PC-9 (cell line): ENCODE measurements around the gene ZNF207. TPM values are rescaled to one million over a fixed set of nuclear protein-coding genes. Genes with fewer than 3 reads are reported as not detected.
"Not testable (repeated sequence)": the region's sequence is repeated elsewhere in the genome, so short reads cannot be mapped to it uniquely, and the experiment has no call there.

ENCODE experiments used
- BruUV-seq: library from RNA; stranded (reverse); fragments of 400-500 nt; replicated peaks from 2 replicates; lab custom pipeline; 2021; lab: Mats Ljungman, UMichigan
- CTCF ChIA-PET: fragments of 300-600 bp; sonication (Branson Sonifier 250); formaldehyde crosslinking; loops from one replicate; lab custom pipeline; 2022; ENCODE audit warnings: antibody characterized with exemption; lab: Charles Lee
- POLR2A ChIA-PET: fragments of 300-600 bp; sonication (Branson Sonifier 250); formaldehyde crosslinking; loops from one replicate; lab custom pipeline; 2022; ENCODE audit warnings: antibody characterized with exemption; ENCODE audit not compliant: unreplicated experiment; lab: Charles Lee
- DNase-seq, 2 experiments: peaks; one replicate each; pipeline versions ENCODE4 v3.0.0 to v3.0.0-alpha.2; 2015 to 2022; ENCODE audit warnings: mixed read lengths in 1 of 2
- H2AFZ ChIP-seq: fragments of 200-600 bp; sonication (generic); 2 replicates; pipeline ENCODE4 v1.8.1; 2017; ENCODE audit warnings: antibody characterized with exemption
- H3F3A ChIP-seq: fragments of 200-600 bp; sonication (generic); 2 replicates; pipeline ENCODE4 v1.8.1; 2017; ENCODE audit warnings: antibody characterized with exemption, mild to moderate bottlenecking, low read depth; ENCODE audit not compliant: insufficient read depth
- H3K27ac ChIP-seq: fragments of 200-600 bp; sonication (generic); 2 replicates; pipeline ENCODE4 v1.6.1; 2016; ENCODE audit warnings: mixed run types
- H3K27me3 ChIP-seq: fragments of 200-600 bp; sonication (generic); 2 replicates; pipeline ENCODE4 v1.6.1; 2016; ENCODE audit warnings: low read depth, mixed run types; ENCODE audit not compliant: insufficient read depth
- H3K36me3 ChIP-seq: fragments of 200-600 bp; sonication (generic); 2 replicates; pipeline ENCODE4 v1.6.1; 2016; ENCODE audit warnings: low read depth, mixed run types
- H3K4me1 ChIP-seq: fragments of 200-600 bp; sonication (generic); replicated peaks from 2 replicates; pipeline ENCODE4 v1.6.1; 2016; ENCODE audit warnings: mixed run types; ENCODE audit not compliant: insufficient read depth
- H3K4me2 ChIP-seq: fragments of 200-600 bp; sonication (generic); 2 replicates; pipeline ENCODE4 v1.6.1; 2017; ENCODE audit warnings: mixed run types
- H3K4me3 ChIP-seq: fragments of 200-600 bp; sonication (generic); 2 replicates; pipeline ENCODE4 v1.6.1; 2016; ENCODE audit warnings: mixed run types
- H3K79me2 ChIP-seq: fragments of 200-600 bp; sonication (generic); 2 replicates; pipeline ENCODE4 v1.6.1; 2017; ENCODE audit warnings: low read depth, mixed run types
- H3K9me2 ChIP-seq: fragments of 200-600 bp; sonication (generic); 2 replicates; pipeline ENCODE4 v1.8.1; 2017; ENCODE audit warnings: mild to moderate bottlenecking; ENCODE audit not compliant: insufficient read depth
- H3K9me3 ChIP-seq: fragments of 200-600 bp; sonication (generic); 2 replicates; pipeline ENCODE4 v1.8.1; 2016; ENCODE audit warnings: low read depth; ENCODE audit not compliant: insufficient read depth
- H4K20me1 ChIP-seq: fragments of 200-600 bp; sonication (generic); 2 replicates; pipeline ENCODE4 v1.8.1; 2017; ENCODE audit not compliant: insufficient read depth
- CTCF ChIP-seq: fragments of 200-600 bp; sonication (generic); conservative IDR thresholded peaks from 2 replicates; pipeline ENCODE4 v1.6.1; 2017; ENCODE audit warnings: mixed run types, antibody characterized with exemption, mild to moderate bottlenecking, moderate library complexity
- EZH2 ChIP-seq: fragments of 200-600 bp; sonication (generic); IDR thresholded peaks from 2 replicates; pipeline ENCODE4 v1.8.0; 2017; ENCODE audit warnings: antibody characterized with exemption, low read depth
- intact Hi-C: fragments of 100-400 bp; cut with micrococcal nuclease; formaldehyde crosslinking; loops from one replicate; pipeline ENCODE4 v1.10.0; 2022; ENCODE audit not compliant: unreplicated experiment
- total RNA-seq: library from RNA; stranded (reverse); gene quantifications from 2 replicates; pipeline ENCODE4 v1.2.3, GENCODE V29; 2021

The ZNF207 gene
- total RNA-seq, 1 experiment from 2014 or later = 198 TPM

- peak overlapping the region; percentile 83 for H3K4me2 ChIP-seq
- TSS peak; percentile 88 for BruUV-seq
- no peaks in the 10 kb centered on the region for H3K9me3 ChIP-seq
- no peak for TF ChIP-seq EZH2
- TF ChIP-seq CTCF = no peak
- H3F3A ChIP-seq = peaks cover 18% of the 10 kb centered on the region; the same call in 1 of the 2 replicates
- peaks cover 18% of the 10 kb centered on the region; the same call in 1 of the 2 replicates for H3K4me1 ChIP-seq
- no peaks in the 10 kb centered on the region for H3K9me2 ChIP-seq
- ChIA-PET CTCF (no interaction called here), POLR2A (no interaction called here)
- H4K20me1 ChIP-seq = peaks cover 35% of the 10 kb centered on the region
- peak overlapping the region; percentile 87 for H3K27ac ChIP-seq
- peaks cover 21% of the 10 kb centered on the region; the same call in 1 of the 2 replicates for H3K36me3 ChIP-seq
- peak overlapping the region; percentile 68 for H3K4me3 ChIP-seq
- H3K79me2 ChIP-seq = peaks cover 60% of the 10 kb centered on the region
- no peaks in the 10 kb centered on the region for H3K27me3 ChIP-seq
- DNase-seq = peak in 1 of 2 experiments; percentile 7
- peak overlapping the region; percentile 96 for H2AFZ ChIP-seq
- intact Hi-C loops = no loop called here
Observed at GRCh38 chr17:32349503-32349853, 479 bp upstream of the ZNF207 start.

- Histone ChIP-seq H3K4me1 (peaks cover 31% of the 10 kb centered on the region), H3K36me3 (peaks cover 30% of the 10 kb centered on the region), H4K20me1 (peaks cover 49% of the 10 kb centered on the region), H3K27ac (peak overlapping the region; percentile 87), H3K4me2 (peak overlapping the region; percentile 83), H3K9me3 (no peaks in the 10 kb centered on the region), H2AFZ (no peak overlapping the region; the same call in 1 of the 2 replicates), H3F3A (peaks cover 32% of the 10 kb centered on the region; the same call in 1 of the 2 replicates), H3K4me3 (peak overlapping the region; percentile 68), H3K9me2 (no peaks in the 10 kb centered on the region), H3K79me2 (peaks cover 73% of the 10 kb centered on the region), H3K27me3 (no peaks in the 10 kb centered on the region)
- DNase-seq = peak; percentile 19 to 60
- ChIA-PET CTCF (interaction anchor here (0.9 kb wide), 1 partner anchor 98 kb away, joined by 3 read pairs; no protein-coding TSS in a partner anchor), POLR2A (interaction anchor here (0.7 kb wide), 1 partner anchor 778 kb away, joined by 3 read pairs; no protein-coding TSS in a partner anchor)
- TF ChIP-seq EZH2 (no peak), CTCF (no peak)
- intact Hi-C loops = loop anchor here (5.0 kb wide), 1 partner anchor 91 kb away; the partner anchor contains the start of gene PSMD11
- BruUV-seq = no TSS peak
Observed at GRCh38 chr17:32350666-32351418, 885 bp downstream of the ZNF207 start.

- POLR2A ChIA-PET, BruUV-seq, H3K27me3 ChIP-seq, H3K27ac ChIP-seq, DNase-seq, H3K9me2 ChIP-seq, H2AFZ ChIP-seq, H3K9me3 ChIP-seq, CTCF ChIA-PET: not testable (repeated sequence)
- peaks cover 42% of the 10 kb centered on the region for H3K4me1 ChIP-seq
- peaks cover 91% of the 10 kb centered on the region for H3K79me2 ChIP-seq
- intact Hi-C loops = loop anchor here (5.0 kb wide), 1 partner anchor 90 kb away; the partner anchor contains the start of gene PSMD11
- peaks cover 66% of the 10 kb centered on the region for H4K20me1 ChIP-seq
- peak overlapping the region; percentile 83 for H3K4me2 ChIP-seq
- peak overlapping the region; percentile 68 for H3K4me3 ChIP-seq
- H3K36me3 ChIP-seq = peaks cover 38% of the 10 kb centered on the region
- peaks cover 46% of the 10 kb centered on the region; the same call in 1 of the 2 replicates for H3F3A ChIP-seq
Observed at GRCh38 chr17:32352734-32353133, 2.8 kb downstream of the ZNF207 start.
